Umbilical cord (tissue), 2 donors: Measurements from ENCODE around the gene BCAS3. TPM values are rescaled to one million over a fixed set of nuclear protein-coding genes. Genes with fewer than 3 reads are reported as not detected.
A peak's percentile ranks its signal among the peaks of the same experiment; 100 is the strongest.

Experiments used
- DNase-seq: peaks from one replicate; pipeline ENCODE4 v3.0.0-alpha.2; 2015; ENCODE audit warnings: low spot score
- total RNA-seq: library from RNA; depleted of rRNA; stranded (reverse); fragments of >200 nt; gene quantifications from one replicate; pipeline ENCODE4 v1.2.3, GENCODE V29; 2014; ENCODE audit warnings: low replicate concordance; ENCODE audit not compliant: insufficient read depth

BCAS3 gene
- total RNA-seq, 1 donor from 2014 or later = 25.0 TPM

DNA sequence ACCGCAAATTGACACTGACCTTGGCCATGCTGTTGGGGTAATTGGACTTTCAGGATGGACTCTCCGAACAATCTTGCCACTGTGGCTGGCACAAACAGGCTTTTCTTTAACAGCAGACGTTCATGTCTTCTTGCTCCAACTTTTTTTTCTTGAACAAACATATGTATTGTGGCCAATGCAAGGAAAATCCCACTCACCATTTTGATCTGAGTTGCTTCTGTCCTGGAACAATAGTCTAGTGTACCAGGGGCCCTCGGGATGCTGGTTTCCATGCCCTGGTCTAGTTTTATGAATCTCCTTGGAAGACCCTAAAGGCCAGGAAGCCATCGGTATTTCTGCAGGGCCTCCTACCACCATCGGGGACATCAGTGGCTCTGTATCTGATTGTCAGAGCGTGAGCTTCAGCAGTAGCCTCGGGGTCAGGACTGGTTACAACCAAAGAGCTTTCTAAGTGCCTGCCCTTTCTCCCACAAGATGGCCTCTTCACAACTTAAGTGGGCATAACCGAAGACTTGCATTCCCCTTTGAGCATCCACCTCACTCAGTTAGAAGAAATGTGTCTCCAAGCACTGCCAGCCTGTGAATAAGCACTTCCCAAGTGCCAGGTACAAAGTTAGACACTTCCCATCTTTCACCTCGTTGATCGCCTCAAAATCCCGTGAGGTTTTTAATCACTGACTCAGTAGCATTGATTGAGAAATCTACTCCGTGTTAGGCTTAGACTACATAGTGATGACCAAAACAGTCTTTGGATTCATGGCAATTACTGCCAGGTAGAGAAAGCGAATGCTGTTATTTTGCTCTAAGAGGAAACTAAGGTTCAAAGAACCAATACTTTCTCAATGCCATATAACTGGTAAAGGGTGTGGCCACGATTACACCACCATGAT, 635.0 kb downstream of the BCAS3 start:
- DNase-seq = no peak

DNA sequence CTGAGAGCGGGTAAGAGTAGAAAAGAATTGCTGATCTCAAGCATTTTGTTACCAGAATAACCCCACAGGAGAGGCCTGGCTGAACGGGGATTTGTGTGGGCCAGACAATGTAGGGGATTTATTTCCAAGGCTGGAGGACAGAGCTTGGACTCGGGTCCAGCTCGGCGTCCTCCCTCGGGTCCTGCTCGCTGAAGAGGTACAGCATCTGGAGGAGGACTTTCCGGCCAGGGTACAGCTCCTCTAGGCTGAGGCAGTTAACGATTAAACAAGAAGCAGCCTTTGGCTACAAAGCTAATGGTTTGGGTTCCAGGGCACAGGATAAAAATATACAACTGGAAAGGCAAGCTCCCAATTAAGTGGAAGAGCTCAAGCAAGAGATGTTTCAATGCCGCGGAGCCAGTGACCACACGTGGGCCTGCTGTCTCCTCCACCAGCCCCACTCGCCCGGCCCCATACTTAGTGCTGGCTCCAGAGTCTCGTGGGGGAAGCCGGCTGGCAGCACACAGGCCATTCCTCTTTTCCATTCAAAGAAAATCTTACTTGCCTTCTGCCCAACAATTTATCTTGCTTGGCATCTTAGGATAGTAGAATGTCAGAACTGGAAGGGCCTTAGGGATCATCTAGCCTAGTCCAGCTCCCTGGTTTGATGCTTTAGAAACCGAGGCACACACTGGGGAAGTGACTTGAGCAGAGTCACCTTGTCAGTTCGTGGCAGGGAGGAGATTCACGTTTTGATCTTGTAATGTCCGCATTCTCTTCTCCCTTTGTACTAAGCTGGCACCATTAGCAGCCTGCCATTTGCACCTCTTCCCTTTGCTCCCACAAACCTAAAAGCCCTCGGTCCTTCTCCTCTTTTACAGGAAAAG, 636.0 kb downstream of the BCAS3 start:
- DNase-seq = no peak

DNA sequence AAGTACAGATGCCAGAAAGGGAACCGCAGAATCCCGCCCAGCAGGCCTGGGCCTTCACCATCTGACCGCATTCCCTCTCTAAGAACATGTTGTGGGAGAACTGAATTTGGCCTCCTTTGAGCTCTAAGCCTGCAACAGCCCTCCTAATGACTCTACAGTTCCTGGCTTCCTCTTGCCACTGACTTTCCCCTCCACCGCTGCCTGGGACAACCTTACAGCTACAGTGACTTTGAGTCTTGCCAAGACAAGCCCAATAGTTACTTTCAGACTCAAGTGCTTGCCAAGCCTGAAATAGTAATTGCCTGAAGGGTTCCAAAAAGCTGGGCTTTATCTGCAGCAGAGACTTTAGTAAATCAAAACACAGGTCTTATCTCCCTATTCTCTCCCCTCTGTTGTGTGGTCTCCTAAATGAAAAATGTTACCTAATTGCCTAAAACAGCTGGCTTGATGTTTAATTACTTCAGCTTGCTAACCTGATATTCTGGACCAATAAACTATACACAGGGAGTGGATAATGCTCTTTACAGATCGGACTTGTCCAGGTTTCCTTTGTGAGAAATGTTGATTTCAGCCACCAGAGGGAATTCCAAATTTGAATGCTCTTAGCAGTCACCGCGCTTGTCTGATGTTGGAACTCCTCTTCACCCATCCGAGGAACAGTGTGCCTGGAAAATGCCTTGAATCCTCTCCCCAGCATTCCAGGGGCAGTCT, 636.9 kb downstream of the BCAS3 start:
- DNase-seq = peak; percentile 84

DNA sequence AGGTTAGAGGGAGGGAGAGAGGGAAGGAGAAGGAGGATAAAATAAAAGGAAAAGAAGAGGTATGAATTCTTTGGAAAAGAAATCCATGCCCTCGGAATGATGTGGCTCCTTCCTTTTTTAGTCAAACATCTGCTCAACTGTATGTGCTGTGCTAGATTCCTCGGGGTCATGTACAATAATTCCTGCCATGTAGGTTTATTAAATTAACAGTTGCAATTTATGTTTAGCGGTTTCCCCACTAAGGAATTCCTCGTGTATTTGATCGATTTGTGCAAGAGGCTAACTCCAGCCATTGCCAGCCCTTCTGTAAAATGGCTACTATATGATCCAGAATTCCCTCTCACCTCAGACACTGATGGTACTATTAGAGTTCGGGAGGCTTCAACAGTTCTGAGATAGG, 639.0 kb downstream of the BCAS3 start:
- DNase-seq = no peak

DNA sequence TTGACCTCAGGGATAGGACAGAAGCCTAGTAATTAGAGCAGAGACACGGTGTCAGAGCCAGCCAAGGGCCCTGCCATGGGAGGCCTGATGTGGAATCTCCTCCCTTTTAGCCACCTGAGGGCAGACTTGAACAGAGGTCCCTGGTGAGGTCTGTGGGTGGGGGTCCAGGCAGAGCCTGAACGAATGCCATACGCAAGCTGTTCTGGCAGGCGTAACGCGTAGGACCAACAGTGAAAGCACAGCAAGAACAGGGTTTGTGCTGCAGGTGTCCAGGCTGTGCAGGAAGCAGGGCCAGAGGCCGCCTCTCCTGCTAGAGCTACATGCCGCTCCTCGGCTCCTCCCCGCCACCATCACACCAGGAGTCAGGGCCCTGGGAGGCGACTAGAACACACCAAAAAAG, 640.1 kb downstream of the BCAS3 start:
- no peak for DNase-seq

DNA sequence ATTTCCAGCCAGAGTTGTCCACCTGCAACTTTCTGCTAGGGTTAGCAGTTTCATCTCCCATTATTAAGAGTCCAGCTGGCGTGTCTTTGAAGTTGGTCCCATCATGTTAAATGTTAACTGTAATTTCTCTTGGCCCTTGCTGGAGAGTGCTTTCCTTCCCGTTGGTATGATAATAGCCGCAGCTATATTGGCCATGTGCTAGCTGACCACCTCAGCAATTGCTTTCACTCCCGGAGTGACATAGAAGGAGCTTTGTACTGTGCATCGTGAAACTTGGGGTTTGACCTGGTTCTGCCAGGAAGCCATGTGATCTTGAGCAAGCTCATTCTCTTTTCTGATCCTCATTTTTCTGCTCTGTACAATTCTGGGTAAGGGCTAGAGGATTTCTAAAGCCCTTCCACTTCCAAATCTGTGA, 641.0 kb downstream of the BCAS3 start:
- DNase-seq = no peak

DNA sequence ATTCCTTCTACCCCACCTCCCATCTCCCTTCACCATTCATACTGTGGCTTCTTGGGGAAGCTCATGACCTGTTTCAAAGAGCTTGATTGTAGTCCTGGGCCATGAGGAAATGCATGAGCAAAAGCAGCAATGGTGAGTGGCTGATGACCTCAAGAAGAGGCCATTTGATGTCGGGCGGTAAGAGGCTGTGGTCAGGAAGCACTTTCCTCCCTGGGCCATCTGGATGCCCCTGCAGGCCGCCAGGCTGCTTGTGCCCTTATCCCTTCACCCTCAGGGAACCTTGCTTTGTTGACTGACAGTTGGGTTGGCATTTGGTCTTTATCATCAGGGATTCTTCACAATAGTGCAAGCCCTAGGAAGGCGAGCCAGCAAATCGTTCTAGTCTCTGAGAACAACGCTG, 643.7 kb downstream of the BCAS3 start:
- DNase-seq = no peak

DNA sequence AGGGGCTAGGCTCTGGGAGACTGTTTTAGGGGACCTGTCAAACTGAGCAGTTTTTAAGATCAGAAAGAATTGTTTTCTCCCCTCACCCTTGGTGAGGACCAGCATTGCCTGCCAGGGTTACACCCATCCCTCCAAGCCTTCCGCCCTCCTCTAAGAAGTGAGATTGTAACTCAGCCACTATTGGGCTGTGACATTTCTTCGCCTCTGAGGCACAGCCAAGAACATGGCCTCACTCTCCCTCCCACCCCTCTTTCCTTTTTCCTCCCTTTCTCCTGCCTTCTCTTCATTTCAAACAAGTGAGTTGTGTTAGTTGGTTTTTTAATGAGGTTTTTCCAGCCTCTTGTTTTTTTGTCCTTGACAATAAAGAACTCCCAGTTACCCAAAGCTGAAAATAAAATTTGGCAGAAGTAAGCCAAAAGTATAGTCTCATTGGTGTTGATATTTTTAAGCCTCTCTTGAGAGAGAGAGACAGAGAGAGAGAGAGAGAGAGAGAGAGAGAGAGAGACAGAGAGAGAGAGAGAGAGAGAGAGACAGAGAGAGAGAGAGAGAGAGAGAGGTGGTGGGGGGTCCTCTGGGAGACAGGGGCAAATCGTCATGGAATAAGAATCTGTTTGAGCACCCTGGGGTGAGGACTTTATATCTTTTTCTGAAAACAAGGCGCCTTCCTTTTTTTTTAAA, 644.8 kb downstream of the BCAS3 start:
- no peak for DNase-seq

DNA sequence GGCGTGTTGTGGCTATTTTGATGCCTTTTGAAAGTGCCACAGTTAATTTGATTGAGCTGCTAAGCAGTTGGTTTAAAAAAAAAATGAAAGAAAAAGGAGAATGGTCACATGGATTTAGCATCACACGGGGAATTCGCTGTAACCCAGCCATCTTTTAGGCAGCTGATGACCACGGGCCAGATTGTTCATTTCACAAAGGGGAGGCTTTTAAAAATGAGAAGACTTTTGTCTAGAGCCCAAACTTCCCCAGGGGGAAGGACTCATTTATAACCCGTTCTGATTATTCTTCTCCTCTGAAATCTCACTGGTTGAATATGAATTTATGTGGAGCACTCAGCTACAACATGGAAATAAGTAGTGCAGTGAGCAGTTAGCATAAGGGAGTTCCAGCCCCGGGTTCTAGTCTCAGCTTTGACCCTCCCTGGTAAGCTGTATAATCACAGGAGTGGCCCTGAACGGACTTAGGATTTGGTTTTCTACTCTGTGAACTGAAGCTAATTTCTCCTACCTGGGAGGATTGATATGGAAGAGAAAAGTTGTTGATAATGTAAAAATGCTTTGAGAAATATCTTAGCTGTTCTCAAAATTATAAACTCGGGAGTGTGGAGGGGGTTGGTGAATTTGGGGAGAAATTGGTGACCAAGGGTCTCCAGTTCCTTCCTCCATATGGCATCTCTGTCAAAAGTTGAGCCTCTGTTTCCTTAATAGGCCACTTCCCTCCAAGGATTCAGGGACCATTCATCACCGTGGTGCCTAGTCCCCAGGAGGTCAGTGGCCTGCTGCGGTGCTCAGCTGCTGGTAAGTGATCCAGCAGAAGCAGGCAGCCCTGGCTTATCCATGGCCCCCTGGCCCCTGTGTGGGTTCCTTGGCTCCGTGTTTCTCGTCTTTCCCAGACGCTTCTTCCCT, 645.6 kb downstream of the BCAS3 start:
- no peak for DNase-seq

DNA sequence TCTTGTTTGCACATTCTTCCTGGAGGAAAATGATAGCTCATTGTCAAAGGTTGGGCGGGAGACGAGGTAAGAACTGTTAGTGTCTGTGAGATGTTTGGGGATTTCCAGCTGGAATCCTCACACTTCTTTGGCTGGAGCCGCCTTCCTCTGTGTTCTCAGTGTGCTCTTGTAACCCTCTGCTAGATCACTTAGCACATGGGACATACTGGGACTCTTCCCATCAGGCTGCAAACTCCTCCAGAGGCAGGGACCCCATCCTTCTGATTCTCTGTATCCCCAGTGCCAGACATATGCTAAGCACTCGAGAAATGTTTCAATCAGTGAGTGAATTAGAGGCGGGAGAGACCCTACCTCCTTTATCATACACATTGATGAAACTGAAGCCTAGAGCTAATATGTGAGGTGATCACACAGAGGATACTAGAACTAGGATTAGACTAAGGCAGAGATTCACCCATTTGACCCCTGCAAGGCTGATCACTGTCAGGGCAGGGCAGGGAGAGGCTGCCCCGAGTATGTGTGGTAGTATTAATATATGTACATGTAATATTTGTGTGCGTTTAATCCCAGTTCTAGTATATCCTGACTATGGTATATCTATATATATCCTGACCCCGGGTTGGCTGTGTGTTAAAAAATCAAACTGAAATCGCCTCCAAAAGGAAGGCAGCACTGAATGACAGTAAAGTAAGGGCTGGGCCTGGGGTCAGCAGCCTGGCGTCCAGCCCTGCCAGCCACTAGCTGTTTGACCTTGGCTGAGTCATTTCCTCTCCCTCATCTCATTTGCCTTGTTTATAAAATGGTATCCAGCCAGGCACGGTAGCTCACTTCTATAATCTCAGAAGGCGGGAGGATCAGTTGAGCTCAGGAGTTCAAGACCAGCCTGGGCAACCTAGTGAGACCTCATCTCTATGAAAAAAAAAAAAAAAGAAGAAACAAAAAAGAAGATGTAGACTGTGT, 646.5 kb downstream of the BCAS3 start:
- peak; percentile 45 for DNase-seq

DNA sequence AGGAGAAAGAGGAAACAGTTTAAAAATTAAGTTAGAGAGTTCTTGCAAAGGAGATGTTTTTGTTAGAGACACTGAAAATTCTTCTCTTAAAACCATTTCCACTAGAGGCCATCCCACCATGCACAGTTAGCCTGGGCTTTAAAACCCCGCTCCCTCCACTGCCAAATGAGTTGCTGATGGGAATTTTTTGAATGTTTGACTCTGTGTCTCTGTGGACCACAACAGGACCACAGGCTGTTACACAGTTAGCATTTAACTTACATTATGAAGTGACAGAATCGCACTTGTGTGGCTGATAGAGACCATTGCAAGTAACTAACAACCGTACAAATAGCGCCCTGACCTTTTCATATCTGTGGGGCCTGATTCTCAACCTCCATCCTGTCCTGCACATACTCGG, 647.3 kb downstream of the BCAS3 start:
- DNase-seq = no peak

DNA sequence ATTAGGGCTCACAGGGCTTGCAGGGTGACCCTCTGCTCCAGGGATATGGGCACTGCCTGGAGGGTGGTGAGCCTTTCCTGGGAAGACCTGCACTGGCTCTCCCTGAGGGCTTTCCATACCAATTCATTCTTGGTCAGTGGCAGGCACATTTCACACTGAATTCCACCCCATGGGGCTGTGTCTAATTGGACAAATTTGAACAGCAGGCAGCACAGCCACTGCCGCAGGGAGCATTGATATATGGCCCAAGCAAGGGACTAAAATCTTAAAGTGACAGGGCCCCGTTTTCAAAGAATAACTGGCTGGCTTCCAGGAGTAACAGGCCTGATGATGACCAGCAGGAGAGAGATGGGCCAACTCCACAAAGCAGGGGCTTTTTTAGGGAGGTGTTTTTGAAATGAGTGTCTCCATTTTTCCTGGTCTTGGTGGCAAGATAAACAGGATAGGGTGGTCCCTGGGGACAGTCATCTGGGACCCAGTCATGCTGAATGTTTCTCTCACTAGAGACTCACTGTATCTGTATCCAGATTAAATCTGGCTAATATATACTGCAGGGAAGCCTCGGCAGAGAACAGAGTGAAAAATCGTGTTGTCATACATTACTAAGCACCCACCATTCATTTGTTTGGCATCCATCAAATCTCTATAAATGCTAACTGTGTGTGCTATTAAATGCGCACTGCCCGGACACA, 647.9 kb downstream of the BCAS3 start:
- DNase-seq = peak; percentile 44

DNA sequence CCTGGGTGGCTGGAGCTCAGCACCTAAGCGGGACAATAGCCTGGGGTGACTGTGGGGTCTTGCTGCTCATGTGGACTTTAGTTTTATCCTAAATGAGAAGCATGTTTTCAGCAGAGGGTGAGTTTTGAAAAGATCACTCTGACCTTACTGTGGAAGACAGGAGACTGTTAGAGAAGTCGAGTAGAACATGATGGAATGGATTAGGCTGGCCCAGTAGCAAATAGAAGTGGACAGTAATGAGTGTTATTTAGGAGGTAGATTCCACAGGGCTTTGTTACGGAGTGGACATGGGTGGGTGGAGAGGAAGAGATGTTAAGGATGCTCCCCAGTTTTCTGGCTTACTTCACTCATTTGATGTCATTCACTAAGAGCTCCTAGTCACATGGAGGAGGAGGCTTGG, 648.7 kb downstream of the BCAS3 start:
- no peak for DNase-seq

DNA sequence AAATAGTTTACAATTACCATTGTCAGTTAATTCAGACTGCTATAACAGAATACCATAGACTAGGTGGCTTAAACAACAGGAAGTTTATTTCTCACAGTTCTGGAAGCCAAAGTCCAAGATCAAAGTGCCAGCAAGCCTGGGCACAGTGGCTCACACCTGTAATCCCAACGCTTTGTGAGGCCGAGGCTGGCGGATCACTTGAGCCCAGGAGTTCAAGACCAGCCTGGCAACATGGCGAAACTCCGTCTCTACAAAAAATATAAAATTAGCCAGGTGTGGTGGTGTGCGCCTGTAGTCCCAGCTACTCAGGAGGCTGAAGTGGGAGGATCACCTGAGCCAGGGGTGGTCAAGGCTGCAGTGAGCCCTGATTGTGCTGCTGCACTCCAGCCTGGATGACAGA, 650.7 kb downstream of the BCAS3 start:
- no peak for DNase-seq

DNA sequence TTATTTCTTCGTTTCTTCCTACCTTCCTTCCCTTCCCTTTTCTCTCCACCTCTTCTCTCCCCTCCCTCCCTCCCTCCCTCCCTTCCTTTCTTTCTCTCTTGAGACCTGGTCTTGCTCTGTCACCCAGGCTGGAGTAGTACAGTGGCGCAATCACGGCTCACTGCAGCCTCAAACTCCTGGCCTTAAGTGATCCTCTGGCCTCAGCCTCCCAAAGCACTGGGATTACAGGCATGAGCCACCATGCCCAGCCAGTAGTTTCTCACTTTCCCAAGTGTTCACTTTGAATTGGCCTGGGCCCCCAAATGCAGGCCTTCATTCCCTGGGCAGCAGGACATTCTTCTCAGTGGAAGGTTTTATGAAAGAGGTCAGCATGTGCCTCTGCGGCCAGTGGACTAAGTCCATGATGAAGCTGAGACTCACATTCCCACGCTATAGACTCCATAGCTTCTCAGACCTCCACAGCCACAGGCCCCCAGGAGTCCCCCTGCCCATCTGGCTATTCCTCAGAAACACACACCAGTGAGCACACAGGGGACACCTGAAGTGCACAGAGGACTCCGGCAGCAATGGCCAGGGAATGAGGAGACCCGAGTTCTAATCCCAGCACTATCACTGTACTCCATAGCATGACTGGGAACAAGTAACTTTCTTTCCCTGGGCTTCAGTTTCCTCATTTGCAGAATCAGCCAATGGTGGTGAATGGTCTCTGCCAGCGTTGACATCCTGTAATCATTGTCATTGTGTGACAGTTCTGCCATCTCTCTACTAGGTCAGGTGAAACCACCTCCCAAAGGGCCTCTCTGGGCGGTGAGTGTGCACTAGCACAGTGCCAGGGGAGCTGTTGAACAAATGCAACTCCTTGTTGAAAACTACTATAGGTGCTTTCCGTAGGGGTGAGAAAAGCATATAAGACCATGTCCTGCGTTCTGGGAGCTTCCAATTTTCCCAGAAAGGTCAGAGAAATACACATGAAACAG, 652.8 kb downstream of the BCAS3 start:
- no peak for DNase-seq

DNA sequence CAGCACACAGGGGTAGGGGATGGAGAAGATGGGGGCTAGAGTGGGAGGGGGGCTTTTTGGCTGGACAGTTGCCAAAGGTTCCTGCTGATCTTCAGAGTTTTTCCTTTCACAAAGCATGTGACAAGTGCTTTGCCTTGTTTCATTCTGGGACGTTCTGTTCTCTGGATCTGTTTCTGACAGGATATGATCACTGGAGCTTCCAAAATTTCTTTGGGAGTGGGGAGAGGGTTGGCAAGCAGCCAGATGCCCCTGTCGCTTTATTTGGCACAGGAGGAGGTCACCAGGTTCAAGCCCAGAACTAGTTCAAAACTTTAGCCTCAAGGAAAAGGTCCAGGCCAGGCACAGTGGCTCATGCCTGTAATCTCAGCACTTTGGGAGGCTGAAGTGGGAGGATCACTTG, 653.5 kb downstream of the BCAS3 start:
- no peak for DNase-seq

DNA sequence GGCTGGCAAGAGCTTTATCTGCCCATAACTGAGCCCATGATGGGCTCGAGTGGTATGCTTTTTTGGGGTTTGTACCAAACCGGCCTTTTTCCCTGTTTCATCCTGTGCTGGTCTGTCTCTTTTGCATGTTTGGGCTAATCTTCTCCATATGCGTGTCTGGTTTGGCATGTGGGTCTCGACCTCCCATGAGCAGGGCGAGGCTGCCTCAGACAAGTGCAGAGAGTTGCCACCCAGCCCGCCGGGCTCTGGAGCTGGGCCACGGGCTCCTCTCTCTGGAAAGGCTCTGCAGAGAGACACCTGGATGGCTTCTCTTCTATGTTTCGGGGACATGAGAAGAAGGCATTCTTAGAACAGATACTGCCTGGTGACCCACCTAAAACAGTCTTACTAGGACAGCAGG, 654.2 kb downstream of the BCAS3 start:
- no peak for DNase-seq
